Kidney (tissue), 14 donors: ENCODE results near the gene ZNF84. TPM values are rescaled to one million over a fixed set of nuclear protein-coding genes. Genes with fewer than 3 reads are reported as not detected.
A peak's percentile ranks its signal among the peaks of the same experiment; 100 is the strongest.

ENCODE experiments used
- DNase-seq, 5 donors: peaks; one replicate each; pipeline ENCODE4 v3.0.0-alpha.2; 2013 to 2020
- FAIRE-seq: peaks from 2 replicates; lab custom pipeline; 2012; peaks lifted over from hg19 to GRCh38; lab: Jason Lieb, UNC
- H3K27ac ChIP-seq, 2 donors: one replicate each; pipeline ENCODE4 v1.7.0; 2013; ENCODE audit warnings: low read depth in 2 of 2, low read length in 2 of 2, inconsistent platforms in 1 of 2
- H3K27me3 ChIP-seq: one replicate; pipeline ENCODE4 v1.7.1; 2013; ENCODE audit warnings: low read length, inconsistent platforms; ENCODE audit not compliant: control insufficient read depth, insufficient read depth
- H3K36me3 ChIP-seq, 3 donors: one replicate each; pipeline versions ENCODE4 v1.7.0 to v1.7.1; 2013; ENCODE audit warnings: low read length in 3 of 3, control low read depth in 1 of 3, inconsistent platforms in 1 of 3; ENCODE audit not compliant: insufficient read depth in 3 of 3, control insufficient read depth in 2 of 3
- H3K4me1 ChIP-seq, 3 donors: one replicate each; pipeline versions ENCODE4 v1.7.0 to v1.7.1; 2013; ENCODE audit warnings: low read length in 3 of 3, inconsistent platforms in 1 of 3, low read depth in 1 of 3; ENCODE audit not compliant: control insufficient read depth in 2 of 3, insufficient read depth in 2 of 3
- H3K4me3 ChIP-seq, 3 donors: one replicate each; pipeline versions ENCODE4 v1.7.0 to v1.8.1; 2013; ENCODE audit warnings: low read length in 3 of 3, control low read depth in 1 of 3, inconsistent platforms in 1 of 3
- H3K9ac ChIP-seq, 3 donors: one replicate each; pipeline versions ENCODE4 v1.7.0 to v1.7.1; 2013; ENCODE audit warnings: low read length in 3 of 3, control low read depth in 1 of 3, inconsistent platforms in 1 of 3
- H3K9me3 ChIP-seq, 3 donors: one replicate each; pipeline versions ENCODE4 v1.7.0 to v1.7.1; 2013; ENCODE audit warnings: low read length in 3 of 3, control low read depth in 1 of 3, inconsistent platforms in 1 of 3; ENCODE audit not compliant: control insufficient read depth in 2 of 3, insufficient read depth in 1 of 3
- CTCF ChIP-seq: IDR thresholded peaks from 3 replicates; pipeline ENCODE4 v1.5.1; 2012; ENCODE audit warnings: mild to moderate bottlenecking, moderate library complexity, borderline replicate concordance; ENCODE audit not compliant: insufficient read depth; ENCODE audit errors: extremely low read depth
- intact Hi-C: fragments of 100-400 bp; cut with DNase I; formaldehyde crosslinking; loops from one replicate; pipeline ENCODE4 v1.11.1; 2022
- polyA plus RNA-seq: library from polyadenylated mRNA; stranded (reverse); fragments of 350-450 nt; fragmentation: Illumina TruSeq; extraction: RNeasy Lipid Tissue Mini Kit (QIAGEN cat#74804); gene quantifications from one replicate; pipeline ENCODE4 v1.2.3, GENCODE V29; 2014; ENCODE audit warnings: low read depth, low replicate concordance; ENCODE audit not compliant: insufficient read depth
- total RNA-seq: library from RNA; stranded (reverse); fragmentation: NEBNext Ultra II Directional; extraction: Animal tissue kit (Norgen Biotek cat#: 25700); gene quantifications from one replicate; pipeline ENCODE4 v1.2.1, GENCODE V29; 2021
- donor health status: control.
- donor health status: control.
- donor health status: control.
- donor health status: control.
- donor health status: control.
- donor health status: DM: yes; HTN: yes; CAD: no.
- donor health status: Normal renal cell carcinoma (clear cell type).

The ZNF84 gene
- total and polyA plus RNA-seq, 2 donors from 2014 or later, result 15.5 to 32.7 TPM

GRCh38 chr12:133023566-133023965 is 13.7 kb upstream of the ZNF84 start:
- TF ChIP-seq CTCF, result no peak
- Histone ChIP-seq H3K36me3 (peaks cover 0 to 2% (median 0%) of the 10 kb centered on the region in 3 donors), H3K4me3 (no peak overlapping the region), H3K9me3 (peaks cover 0 to 28% (median 6%) of the 10 kb centered on the region in 3 donors), H3K27me3 (no peaks in the 10 kb centered on the region), H3K4me1 (no peaks in the 10 kb centered on the region), H3K9ac (no peak overlapping the region), H3K27ac (no peak overlapping the region)
- intact Hi-C loops, result no loop called here
- DNase-seq (no peak), FAIRE-seq (no peak)

GRCh38 chr12:133026996-133027395 is 10.3 kb upstream of the ZNF84 start:
- DNase-seq, result no peak
- H3K27ac ChIP-seq, result no peak overlapping the region
- H3K9ac ChIP-seq, result no peak overlapping the region
- H3K9me3 ChIP-seq, result peaks cover 2 to 20% (median 3%) of the 10 kb centered on the region in 3 donors
- intact Hi-C loops, result no loop called here
- H3K36me3 ChIP-seq, result no peaks in the 10 kb centered on the region
- H3K27me3 ChIP-seq, result no peaks in the 10 kb centered on the region
- no peak overlapping the region for H3K4me3 ChIP-seq
- H3K4me1 ChIP-seq, result no peaks in the 10 kb centered on the region
- no peak for TF ChIP-seq CTCF
- no peak for FAIRE-seq

GRCh38 chr12:133038118-133038709 is 905 bp downstream of the ZNF84 start:
- H3K27me3 ChIP-seq, result no peaks in the 10 kb centered on the region
- peaks cover 20 to 27% (median 20%) of the 10 kb centered on the region in 3 donors for H3K36me3 ChIP-seq
- H3K9me3 ChIP-seq, result peaks cover 13 to 29% (median 23%) of the 10 kb centered on the region in 3 donors
- H3K4me1 ChIP-seq, result no peaks in the 10 kb centered on the region
- H3K9ac ChIP-seq, result peak overlapping the region in 2 of 3 donors; percentile 49 to 63
- no peak for FAIRE-seq
- H3K4me3 ChIP-seq, result peak overlapping the region; percentile 74 to 78 (median 76)
- DNase-seq, result no peak
- intact Hi-C loops, result no loop called here
- H3K27ac ChIP-seq, result peak overlapping the region in 1 of 2 donors; percentile 93
- no peak for TF ChIP-seq CTCF
